HG03280 (cell line): Measurements from ENCODE around the gene ANXA3.
"Not testable (repeated sequence)": the region's sequence is repeated elsewhere in the genome, so short reads cannot be mapped to it uniquely, and the experiment has no call there.

Source experiments
- ATAC-seq: cut with Tn5 transposase; IDR thresholded peaks from one replicate; pipeline ENCODE4 v1.9.1; 2021; ENCODE audit warnings: mild to moderate bottlenecking, moderate library complexity; ENCODE audit not compliant: unreplicated experiment

ANXA3 gene, protein sequence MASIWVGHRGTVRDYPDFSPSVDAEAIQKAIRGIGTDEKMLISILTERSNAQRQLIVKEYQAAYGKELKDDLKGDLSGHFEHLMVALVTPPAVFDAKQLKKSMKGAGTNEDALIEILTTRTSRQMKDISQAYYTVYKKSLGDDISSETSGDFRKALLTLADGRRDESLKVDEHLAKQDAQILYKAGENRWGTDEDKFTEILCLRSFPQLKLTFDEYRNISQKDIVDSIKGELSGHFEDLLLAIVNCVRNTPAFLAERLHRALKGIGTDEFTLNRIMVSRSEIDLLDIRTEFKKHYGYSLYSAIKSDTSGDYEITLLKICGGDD

DNA sequence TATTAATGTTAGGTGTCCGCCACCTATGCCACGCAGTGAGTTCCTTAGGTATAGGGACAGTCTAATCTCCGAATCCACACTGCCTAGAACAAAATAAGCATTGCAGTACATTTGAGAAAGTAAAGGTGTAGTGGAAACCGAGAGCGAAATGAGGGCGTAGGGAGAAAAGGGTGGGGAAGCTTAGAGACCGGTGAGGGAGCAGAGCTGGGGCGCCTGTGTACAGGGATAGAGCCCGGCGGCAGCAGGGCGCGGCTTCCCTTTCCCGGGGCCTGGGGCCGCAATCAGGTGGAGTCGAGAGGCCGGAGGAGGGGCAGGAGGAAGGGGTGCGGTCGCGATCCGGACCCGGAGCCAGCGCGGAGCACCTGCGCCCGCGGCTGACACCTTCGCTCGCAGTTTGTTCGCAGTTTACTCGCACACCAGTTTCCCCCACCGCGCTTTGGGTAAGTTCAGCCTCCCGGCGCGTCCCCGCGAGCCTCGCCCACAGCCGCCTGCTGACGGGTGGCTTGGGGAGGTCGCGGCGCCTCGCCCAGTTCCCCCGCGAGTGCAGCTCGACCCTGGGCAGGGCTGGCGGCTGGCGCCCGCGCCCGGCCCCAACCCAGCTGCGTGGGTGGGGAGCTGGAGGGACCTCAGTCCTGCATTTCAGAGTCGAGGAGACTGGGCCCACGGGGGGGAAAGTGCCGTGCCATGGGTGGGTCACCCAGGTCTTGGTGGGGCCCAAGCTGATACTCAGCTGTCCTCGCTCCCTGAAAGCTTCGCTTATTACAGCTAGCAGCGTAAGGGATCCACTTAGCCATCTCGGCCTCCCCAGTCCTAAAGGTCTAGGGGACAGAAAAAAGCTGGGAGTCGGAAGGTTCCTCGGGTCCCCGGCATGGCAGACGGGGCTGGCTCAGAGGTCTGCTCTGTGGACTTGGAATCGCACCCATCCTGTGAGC lies at the start of gene ANXA3:
Gene ANXA3, plus strand, starts transcription at position 351 of the 932 bp plus-strand sequence. CDS start 2,704 bp downstream, outside the sequence.
- ATAC-seq: no peak

DNA sequence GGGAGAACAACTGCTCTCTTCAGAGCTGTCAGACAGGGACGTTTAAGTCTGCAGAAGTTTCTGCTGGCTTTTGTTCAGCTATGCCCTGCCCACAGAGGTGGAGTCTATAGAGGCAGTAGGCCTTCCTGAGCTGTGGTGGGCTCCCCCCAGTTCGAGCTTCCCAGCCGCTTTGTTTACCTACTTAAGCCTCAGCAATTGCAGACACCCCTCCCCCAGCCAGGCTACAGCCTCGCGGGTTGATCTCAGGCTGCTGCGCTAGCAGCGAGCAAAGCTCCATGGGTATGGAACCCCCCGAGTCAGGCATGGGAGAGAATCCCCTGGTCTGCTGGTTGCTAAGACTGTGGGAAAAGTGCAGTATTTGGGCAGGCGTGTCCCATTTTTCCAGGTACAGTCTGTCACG lies 45.3 kb upstream of the ANXA3 start:
- ATAC-seq: not testable (repeated sequence)

DNA sequence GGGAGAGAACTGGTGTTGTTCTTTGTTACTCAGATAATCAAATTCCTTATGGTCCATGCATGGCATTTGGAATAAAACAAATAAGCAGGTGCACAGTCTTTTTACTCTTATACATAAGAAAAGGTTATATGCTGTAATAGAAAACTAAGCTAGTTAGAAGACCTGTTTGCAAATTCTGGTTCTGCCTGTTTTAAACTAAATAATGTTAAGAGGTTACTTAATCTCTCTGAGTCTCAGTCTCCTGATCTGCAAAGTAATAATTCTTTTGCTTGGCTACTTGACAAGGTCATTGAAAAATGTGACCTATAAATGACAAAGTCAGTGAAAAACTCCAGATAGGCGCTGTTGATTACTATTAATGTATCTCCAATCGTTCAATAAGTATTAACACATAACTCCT lies 42.5 kb upstream of the ANXA3 start:
- ATAC-seq: no peak

DNA sequence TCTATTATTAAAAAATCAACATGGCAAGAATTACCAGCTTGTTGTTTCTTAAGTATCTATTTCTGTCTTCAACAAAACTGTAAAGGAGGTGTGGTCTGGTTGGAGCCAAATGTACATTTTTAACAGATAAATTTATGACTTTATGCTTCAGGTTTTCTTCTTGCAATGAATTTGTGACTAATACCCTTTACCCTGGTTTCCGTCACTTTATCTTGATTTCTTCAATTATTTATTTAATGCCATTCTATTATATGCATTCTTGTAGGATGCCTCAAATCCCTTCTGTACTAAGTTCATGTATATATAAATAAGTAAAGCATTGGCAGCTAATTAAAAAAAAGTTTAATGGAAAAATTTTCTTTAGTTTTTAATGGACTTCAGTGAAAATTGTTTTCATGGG lies 41.5 kb upstream of the ANXA3 start:
- no peak for ATAC-seq

DNA sequence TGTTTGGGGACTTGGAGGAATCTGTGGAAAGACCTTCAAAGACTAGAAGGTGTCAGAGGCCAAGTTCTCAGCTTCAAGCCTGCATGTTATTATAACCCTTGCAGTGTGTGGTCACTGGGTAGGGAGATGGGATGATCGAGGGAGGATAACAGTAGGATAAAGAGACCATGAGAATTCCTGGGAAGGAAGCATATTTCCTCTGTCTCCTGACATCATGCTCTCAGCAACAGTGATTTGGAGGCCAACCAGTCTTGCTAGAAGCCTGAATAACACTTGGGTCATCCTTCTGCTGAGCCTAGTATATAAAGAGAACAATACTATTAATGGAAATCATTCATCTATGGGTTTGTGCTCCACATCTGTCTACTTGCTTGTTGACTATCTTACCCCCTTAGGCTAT lies 40.9 kb upstream of the ANXA3 start:
- ATAC-seq: no peak

DNA sequence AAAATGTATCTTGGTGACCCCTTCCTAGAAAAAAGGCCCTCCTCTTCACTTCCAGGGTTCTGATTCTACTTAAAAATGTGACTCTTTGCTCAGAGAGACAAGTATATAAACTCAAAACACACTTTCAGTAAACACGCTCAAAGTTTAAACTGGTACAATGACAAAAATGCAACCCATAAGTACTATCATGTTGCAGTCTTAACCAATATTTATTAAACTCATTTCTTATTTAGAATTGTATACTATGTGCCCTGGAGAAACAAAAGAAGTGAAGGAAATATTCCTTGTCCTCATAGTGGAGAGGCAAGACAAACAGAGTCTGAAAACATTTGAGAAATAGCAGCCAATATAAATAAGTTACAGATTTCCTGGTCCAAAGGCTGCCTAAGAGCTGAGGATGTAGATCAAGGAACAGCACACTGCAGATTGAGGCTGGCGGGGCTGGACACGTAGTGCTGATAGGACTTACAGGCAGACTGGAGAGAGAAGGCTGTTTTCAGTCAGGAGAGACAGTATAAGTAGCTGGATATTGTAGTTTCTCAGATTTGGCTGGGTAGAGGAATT lies 39.1 kb upstream of the ANXA3 start:
- no peak for ATAC-seq

DNA sequence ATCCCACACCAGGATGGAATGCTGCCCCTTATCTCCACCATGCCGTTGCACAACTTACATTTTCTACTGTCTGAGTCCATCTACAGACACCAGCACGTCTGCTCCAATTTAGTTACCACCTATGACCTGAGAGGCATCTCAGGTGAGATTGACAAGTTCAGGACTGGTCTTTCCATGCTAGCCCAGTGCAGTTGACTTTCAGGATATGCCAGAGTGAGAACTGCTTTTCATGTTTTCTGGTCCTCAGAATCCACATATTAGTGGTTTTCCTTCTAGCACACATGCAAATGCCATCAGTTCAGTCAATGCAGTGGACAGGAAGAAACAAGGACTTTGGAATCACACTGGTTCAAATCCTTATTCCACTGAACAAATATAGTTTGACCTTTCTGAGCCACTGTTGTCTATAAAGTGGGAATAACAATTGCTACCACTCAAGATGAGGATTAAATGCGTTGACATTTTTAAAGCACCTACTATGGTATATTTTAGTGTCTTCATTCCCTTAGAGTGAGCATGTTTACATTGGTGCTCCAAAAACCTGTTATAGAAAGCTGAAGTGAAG lies 38.1 kb upstream of the ANXA3 start:
- ATAC-seq: no peak

DNA sequence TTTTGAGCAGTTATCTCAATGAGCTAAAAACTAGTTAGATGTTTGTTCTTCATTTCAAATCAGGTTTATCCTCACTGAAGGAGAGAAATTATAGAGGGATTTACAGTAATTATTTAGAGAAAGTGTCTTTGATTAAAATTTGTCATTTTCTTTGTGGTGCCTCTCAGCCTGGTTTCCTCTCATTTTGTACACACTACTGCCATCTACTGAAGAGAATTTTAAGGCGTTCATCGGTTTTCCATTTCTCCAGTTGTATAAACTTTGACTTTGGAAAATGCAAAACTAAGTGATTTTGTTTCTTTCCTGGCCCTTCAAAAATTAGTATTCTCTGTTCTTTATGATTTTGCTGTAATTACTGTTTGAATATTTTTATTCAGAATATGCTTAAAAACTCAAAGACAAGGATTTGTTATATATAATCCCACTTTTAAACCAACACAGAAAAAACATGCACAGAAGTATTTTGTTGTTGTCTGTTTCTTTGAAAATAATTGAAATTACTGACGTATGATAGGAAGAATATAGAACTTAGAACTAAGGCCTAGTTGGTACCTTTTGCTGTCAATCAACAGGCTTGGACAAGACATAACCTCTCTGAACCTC lies 34.4 kb upstream of the ANXA3 start:
- ATAC-seq: no peak

DNA sequence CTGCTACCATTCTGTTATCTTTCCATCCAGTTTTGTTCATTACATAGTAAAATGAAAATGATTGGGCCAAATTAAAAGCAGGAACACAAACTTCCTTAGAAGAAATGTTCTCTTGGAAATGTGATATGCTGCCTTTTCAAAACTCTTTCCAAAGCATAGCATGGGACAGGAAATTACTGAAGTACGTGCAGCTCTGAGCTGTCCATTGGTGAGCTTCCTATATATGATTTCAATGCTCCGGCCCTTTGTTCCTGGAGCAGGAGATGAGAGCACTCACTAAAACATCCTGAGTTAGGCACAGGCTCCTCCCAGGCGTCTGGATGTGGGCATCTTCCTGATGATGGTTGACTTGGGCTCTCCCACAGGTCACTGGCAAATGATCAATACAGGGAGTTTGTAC lies 33.0 kb upstream of the ANXA3 start:
- ATAC-seq: no peak

DNA sequence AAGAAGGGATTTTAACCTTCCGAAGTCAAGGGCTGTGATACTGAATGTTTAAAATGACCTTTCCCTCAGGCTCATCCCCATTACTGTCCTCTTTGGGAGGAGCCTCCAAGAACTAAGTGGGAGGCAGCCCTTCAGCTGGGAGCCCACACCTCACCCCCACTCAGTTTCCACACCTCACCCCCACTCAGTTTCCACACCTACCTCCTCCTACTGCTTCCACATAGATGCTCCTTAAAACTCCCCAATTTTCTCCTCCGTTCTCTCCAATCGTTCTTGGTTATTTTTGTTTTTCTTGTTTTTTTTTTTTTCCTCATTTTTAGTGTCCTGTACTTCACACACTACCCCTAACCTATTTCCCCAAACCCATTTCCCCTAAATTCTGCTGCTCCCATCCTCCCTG lies 31.6 kb upstream of the ANXA3 start:
- no peak for ATAC-seq

DNA sequence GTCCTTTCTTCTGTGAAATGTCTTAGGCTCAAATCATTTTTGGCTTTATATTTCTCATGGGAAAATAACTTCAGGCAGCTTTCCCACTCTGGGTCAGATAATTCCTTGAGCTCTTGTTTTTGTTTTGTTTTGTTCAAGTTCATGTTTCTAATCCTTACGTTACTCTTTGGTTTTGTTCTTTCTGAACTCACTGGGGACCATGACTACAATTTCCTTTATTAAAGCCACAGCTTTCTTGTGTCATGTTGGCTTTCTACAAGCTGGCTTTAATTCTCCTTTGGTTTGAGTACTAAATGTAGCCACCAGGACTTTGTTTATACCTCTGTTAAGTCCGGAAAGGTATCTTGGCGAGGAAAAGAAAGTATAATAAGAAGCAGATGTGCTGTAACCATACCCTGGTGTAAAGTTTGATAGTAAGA lies 30.8 kb upstream of the ANXA3 start:
- no peak for ATAC-seq

DNA sequence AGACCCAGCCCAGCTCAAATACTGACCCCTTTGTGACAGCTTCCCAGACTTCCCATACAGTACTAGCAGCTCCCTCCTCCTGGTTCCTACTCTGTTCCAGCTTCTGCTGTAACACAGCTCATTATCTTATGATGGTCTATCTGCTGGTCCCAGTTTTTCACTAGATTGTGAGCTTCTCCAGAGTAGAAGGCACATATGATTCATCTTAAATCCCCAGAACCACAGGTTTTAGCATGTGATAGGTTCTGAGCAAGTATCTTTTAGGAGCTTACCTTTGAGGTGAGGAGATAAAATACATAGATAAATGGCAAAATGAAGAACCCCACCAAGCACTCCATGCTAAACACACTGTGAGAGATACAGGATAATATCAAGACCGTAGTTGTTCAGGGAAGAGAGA lies 27.6 kb upstream of the ANXA3 start:
- ATAC-seq: no peak

DNA sequence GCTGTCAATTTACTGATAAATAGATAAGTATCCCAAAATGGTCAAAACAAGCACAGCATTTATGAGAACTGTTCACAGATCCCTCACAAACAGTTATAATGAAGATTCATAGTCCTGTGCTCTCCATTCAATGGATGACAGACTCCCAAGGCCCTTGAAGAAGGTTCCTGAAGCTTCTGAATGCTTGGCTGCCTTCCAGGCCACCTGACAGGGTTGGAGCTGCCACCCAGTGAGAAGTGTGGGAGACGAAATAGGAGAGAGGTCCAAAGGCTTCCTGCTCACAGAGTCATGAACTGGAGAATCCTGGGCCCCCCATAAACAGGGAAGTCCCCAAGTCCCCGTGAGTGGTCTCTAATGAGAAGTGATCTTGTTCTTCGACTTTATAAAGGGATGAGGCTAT lies 26.0 kb upstream of the ANXA3 start:
- ATAC-seq: no peak

DNA sequence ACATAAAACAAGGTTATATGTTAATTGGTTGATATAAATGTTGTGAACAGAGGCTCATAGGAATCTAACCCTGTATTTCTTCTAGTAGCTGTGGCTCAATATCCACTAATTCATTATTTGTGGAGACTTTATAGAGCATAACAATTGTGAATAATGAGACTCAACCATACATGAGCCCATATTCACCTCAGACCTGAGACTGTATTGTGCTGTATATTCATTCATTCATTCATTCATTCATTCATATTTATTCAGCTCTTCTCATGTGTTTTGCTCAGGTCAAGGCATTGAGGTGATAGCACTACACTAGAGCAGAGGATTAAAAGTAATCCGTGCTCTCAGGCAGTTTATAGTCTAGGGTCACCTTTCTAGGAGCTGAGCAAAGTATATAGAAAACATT lies 24.5 kb upstream of the ANXA3 start:
- ATAC-seq: no peak

DNA sequence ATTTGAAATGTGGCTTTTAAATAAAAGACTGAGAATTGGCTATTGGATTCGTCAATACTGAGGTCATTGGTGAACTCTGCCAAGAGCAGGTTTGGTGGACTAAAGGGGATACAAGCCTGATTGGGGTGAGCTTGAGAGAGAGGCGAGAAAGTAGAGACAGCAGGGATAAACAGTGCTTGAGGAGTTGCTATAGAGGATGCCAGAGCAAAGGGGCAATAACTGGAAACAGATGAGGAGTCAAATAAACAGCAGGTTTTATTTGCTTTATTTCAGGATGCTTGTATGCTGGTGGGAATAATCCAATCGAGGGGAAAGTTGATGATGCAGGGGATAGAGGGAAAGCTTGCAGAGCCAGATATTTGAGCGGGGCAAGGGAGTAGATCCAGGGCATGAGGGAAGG lies 24.0 kb upstream of the ANXA3 start:
- no peak for ATAC-seq

DNA sequence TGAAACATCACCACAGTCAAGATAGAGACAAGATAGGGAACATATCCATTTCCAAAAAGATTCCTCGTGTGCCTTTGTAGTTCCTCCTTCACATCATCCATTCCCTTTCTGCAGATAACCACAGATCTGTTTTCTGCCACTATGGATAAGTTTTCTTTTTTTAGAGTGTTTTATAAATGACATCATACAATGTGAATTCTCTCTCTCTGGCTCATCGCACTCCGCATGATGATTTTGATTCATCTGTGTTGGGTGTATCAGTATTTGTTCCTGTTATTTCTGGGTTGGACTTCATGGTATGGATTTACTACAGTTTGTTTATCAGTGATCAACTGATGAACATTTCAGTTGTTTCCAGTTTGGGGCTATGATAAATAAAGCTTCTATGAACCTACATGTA lies 23.2 kb upstream of the ANXA3 start:
- ATAC-seq: no peak

DNA sequence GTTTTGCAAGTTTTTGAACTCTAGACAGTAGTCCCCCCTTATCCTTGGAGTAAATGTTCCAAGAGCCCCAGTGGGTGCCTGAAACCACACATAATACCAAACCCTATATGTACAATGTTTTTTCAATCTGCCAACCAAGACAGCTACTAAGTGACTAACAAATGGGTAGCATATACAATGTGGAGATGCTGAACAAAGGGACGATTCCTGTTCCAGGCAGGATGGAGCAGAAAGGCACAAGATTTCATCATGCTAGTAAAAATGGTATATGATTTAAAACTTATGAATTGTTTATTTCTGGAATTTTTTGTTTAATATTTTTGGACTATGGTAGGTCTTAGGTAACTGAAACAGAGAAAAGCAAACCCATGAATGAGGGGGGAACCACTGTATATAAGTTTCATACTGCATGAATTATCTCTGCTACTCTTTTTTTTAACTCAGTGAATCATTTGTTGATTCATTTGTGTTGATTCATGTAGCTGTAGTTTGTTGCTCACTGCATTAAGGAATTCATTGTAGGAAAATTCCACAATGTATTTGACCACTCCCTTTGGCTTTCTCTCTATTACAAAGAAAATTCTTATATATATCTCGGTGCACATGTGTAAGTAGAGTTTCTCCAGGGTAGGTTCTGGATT lies 21.9 kb upstream of the ANXA3 start:
- ATAC-seq: no peak

DNA sequence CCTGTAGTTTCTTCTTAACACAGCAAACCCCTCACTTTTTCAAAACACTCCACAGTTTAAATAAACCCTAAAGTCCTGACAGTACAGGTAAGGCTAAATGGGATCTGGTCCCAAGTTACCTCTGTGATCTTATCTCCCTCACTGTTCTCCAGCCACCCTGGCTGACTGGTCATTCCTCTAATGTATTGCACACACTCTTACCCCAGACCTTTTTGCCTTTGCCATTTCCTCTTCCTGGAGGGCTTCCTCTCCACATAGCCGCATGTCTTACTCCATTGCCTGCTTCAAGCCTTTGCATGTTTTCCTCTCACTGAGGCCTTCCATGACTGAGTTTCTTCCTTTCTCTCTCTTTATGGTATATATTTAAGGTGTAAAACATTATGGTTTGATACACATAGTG lies 19.5 kb upstream of the ANXA3 start:
- no peak for ATAC-seq

DNA sequence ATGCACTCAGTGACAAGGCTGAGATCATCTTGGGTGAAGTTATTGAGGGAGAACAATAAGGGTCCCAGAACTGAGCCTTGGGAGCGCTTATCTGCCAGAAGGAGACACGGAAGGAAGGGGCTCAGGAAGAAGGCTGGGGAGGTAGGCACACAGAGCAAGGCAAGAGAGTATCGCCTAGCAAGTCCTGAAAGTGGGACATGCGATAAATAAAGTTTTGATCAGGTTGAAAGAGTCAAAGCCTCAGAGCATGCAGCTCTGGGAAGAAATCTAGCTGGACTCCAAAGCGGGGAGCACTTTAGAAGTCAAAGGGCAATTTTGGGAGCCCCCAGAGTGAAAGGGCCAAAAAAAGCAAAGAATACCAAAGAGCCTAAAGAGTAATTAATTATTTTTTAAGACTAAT lies 17.7 kb upstream of the ANXA3 start:
- ATAC-seq: no peak

DNA sequence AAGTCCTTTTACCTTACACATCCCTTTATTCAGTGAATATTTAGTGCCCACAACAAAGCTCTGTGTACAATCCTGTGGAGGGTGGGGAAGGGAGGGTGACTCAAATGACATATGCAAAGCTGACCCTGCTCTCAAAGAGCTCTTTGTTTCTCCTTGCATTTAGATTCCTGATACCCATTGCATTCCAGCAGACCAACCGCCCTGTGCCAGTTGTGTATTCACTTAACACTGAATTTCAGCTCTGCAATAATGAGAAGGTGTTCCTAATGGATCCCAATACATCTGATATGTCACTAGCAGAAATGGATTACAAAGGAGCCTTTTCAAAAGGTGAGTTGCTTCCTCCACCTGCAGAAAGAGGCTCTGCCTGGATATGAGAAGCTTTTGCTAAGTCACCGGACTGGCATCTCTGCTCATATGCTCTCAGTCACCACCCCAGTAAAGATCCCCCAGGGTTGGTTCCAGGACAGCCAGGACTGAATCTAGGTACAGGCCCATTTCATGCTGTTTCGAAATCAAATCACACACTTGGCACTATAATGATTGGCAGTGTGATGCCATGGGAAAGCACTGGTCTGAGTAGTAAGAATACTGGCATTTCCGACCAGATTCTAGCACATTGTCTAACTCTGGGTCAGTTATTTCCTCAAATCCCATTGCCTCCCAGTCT lies 17.1 kb upstream of the ANXA3 start:
- ATAC-seq: no peak
